SK-N-SH (cell line): ENCODE data around the gene TFCP2L1. TPM values are rescaled to one million over a fixed set of nuclear protein-coding genes. Genes with fewer than 3 reads are reported as not detected.

ENCODE experiments used
- CTCF ChIA-PET: fragments of 300-600, 350-600 bp; formaldehyde crosslinking; extraction: SDS; loops from one replicate; lab custom pipeline; 2021; lab: Yijun Ruan, JAX
- POLR2A ChIA-PET: fragments of 350-600 bp; sonication (Branson Sonifier 250); formaldehyde crosslinking; extraction: SDS; loops from one replicate; lab custom pipeline; 2020; ENCODE audit warnings: antibody characterized with exemption, inconsistent platforms; lab: Yijun Ruan, JAX
- DNase-seq: peaks from one replicate; pipeline ENCODE4 v3.0.0; 2012
- H2AFZ ChIP-seq: fragments of 200-600 bp; sonication (generic); 2 replicates; pipeline ENCODE4 v1.8.1; 2016; ENCODE audit warnings: antibody characterized with exemption, mild to moderate bottlenecking, low read depth
- H3F3A ChIP-seq: fragments of 200-600 bp; sonication (generic); replicated peaks from 2 replicates; pipeline ENCODE3; 2016; ENCODE audit warnings: antibody characterized with exemption, mild to moderate bottlenecking; ENCODE audit not compliant: insufficient read depth
- H3K27ac ChIP-seq, 2 experiments: fragments of 200-500 bp in 1 of 2; fragments of 200-600 bp in 1 of 2; sonication (Bioruptor generic) in 1 of 2; sonication (generic), shearing (Covaris generic) in 1 of 2; 2 replicates each; pipeline versions ENCODE4 v1.5.1 to v1.6.1; 2014 to 2016; ENCODE audit warnings: low read depth in 2 of 2, inconsistent platforms in 1 of 2, low read length in 1 of 2, mild to moderate bottlenecking in 1 of 2, mixed read lengths in 1 of 2
- H3K27me3 ChIP-seq: fragments of 200-600 bp; sonication (generic), shearing (Covaris generic); 2 replicates; pipeline ENCODE4 v1.6.1; 2016; ENCODE audit warnings: mixed run types; ENCODE audit not compliant: insufficient read depth
- H3K36me3 ChIP-seq, 2 experiments: fragments of 200-500 bp in 1 of 2; fragments of 200-600 bp in 1 of 2; sonication (Bioruptor generic) in 1 of 2; sonication (generic) in 1 of 2; replicated peaks in 1 of 2; 2 replicates each; pipeline versions ENCODE3 to v1.5.1; 2014 to 2016; ENCODE audit warnings: low read length in 1 of 2, mild to moderate bottlenecking in 1 of 2; ENCODE audit not compliant: insufficient read depth in 2 of 2, control insufficient read depth in 1 of 2
- H3K4me1 ChIP-seq, 2 experiments: fragments of 200-500 bp in 1 of 2; fragments of 200-600 bp in 1 of 2; sonication (Bioruptor generic) in 1 of 2; sonication (generic), shearing (Covaris generic) in 1 of 2; 2 replicates each; pipeline versions ENCODE4 v1.5.1 to v1.6.1; 2014 to 2016; ENCODE audit warnings: low read depth in 1 of 2, low read length in 1 of 2, mixed run types in 1 of 2; ENCODE audit not compliant: insufficient read depth in 2 of 2, control insufficient read depth in 1 of 2
- H3K4me2 ChIP-seq: fragments of 200-600 bp; sonication (generic), shearing (Covaris generic); 2 replicates; pipeline ENCODE4 v1.6.1; 2017; ENCODE audit warnings: mixed run types
- H3K4me3 ChIP-seq, 2 experiments: fragments of 200-500 bp in 1 of 2; fragments of 200-600 bp in 1 of 2; sonication (Bioruptor generic) in 1 of 2; sonication (generic), shearing (Covaris generic) in 1 of 2; 2 replicates each; pipeline versions ENCODE4 v1.5.1 to v1.8.1; 2014 to 2016; ENCODE audit warnings: low read depth in 2 of 2, inconsistent platforms in 1 of 2, low read length in 1 of 2, mild to moderate bottlenecking in 1 of 2, mixed read lengths in 1 of 2, moderate library complexity in 1 of 2
- H3K79me2 ChIP-seq: fragments of 200-600 bp; sonication (generic); 2 replicates; pipeline ENCODE4 v1.8.1; 2017; ENCODE audit warnings: mild to moderate bottlenecking; ENCODE audit not compliant: insufficient read depth
- H3K9ac ChIP-seq: fragments of 200-600 bp; sonication (generic); 2 replicates; pipeline ENCODE4 v1.6.1; 2017; ENCODE audit warnings: mixed run types
- H3K9me2 ChIP-seq: fragments of 200-600 bp; sonication (generic); 2 replicates; pipeline ENCODE4 v1.6.1; 2017; ENCODE audit warnings: mixed run types
- H3K9me3 ChIP-seq: fragments of 200-600 bp; sonication (generic); 2 replicates; pipeline ENCODE4 v1.6.1; 2017; ENCODE audit warnings: mixed run types, mild to moderate bottlenecking, moderate library complexity
- H4K20me1 ChIP-seq: fragments of 200-600 bp; sonication (generic); 2 replicates; pipeline ENCODE4 v1.6.1; 2017; ENCODE audit warnings: mild to moderate bottlenecking, mixed run types; ENCODE audit not compliant: insufficient read depth
- EP300 ChIP-seq, 2 experiments: IDR thresholded peaks; 2 replicates each; pipeline versions ENCODE4 v1.4.0 to v1.6.1; 2012; ENCODE audit warnings: borderline replicate concordance in 1 of 2, low read depth in 1 of 2, low read length in 1 of 2
- FOXM1 ChIP-seq: IDR thresholded peaks from 2 replicates; pipeline ENCODE4 v1.4.0; 2012; ENCODE audit warnings: low read depth, mild to moderate bottlenecking
- GABPA ChIP-seq: IDR thresholded peaks from 2 replicates; pipeline ENCODE4 v1.4.0; 2012; ENCODE audit warnings: low read depth, mild to moderate bottlenecking
- GATA2 ChIP-seq: sonication (generic); formaldehyde crosslinking; IDR thresholded peaks from 2 replicates; pipeline ENCODE4 v1.5.0; 2020; ENCODE audit warnings: mild to moderate bottlenecking, missing genetic modification reagents
- MEF2A ChIP-seq: IDR thresholded peaks from 2 replicates; pipeline ENCODE4 v1.4.0; 2012; ENCODE audit warnings: low read depth, borderline replicate concordance
- NFIC ChIP-seq: IDR thresholded peaks from 2 replicates; pipeline ENCODE4 v1.4.0; 2012; ENCODE audit warnings: borderline replicate concordance
- NRF1 ChIP-seq: IDR thresholded peaks from 2 replicates; pipeline ENCODE4 v1.6.1; 2012; ENCODE audit warnings: low read depth, mild to moderate bottlenecking, low read length
- RFX5 ChIP-seq: IDR thresholded peaks from 2 replicates; pipeline ENCODE4 v1.6.1; 2012; ENCODE audit warnings: mild to moderate bottlenecking, improper control_type of control experiment, low read length
- RXRA ChIP-seq: IDR thresholded peaks from 2 replicates; pipeline ENCODE4 v1.4.0; 2012; ENCODE audit warnings: low read depth, mild to moderate bottlenecking, borderline replicate concordance
- TCF12 ChIP-seq: IDR thresholded peaks from 2 replicates; pipeline ENCODE4 v1.4.0; 2012
- WGBS: methylation state at CpG from one replicate; pipeline ENCODE4 v1.1.6; 2017; ENCODE audit warnings: low lambda C conversion rate; 5-methylcytosine and 5-hydroxymethylcytosine counted together
- polyA plus RNA-seq, 3 experiments: library from polyadenylated mRNA; depleted of rRNA; stranded (reverse); fragments of >200 nt; gene quantifications; 2 replicates each; pipeline ENCODE4 v1.2.3, GENCODE V29; 2012
- TF ChIP-seq, protein P1 (sequence below): IDR thresholded peaks from 2 replicates; pipeline ENCODE4 v1.6.1; 2012; ENCODE audit warnings: mild to moderate bottlenecking, low read depth, low read length, moderate library complexity
- TF ChIP-seq, protein P2 (sequence below): fragments of 150-350 bp; IDR thresholded peaks from 2 replicates; pipeline ENCODE4 v1.6.1; 2017; ENCODE audit warnings: antibody characterized with exemption, low read length, low read depth, borderline replicate concordance
- TF ChIP-seq, protein P3 (sequence below): IDR thresholded peaks from 2 replicates; pipeline ENCODE4; 2012

The TFCP2L1 gene
- polyA plus RNA-seq, 1 of the 3 experiments (the other 2 are of a cell fraction): not detected

DNA sequence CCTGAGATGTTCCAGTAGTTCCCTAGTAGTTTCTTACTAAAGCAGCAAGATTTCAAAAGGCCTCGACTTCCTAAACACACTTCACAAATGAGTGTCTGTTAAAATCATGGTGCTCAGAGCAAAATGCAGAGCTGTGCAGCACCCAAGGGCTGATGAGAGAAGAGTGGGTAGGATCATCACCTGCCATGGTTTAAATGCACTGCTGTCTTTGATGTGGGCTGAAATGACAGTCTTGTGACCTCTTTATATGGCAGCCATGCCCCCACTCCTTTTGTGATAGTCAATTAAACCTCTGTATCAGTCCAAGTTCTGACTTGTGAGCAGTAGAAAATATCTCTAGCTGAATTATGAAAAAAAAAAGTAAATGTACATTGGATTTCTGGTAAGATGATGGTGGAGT lies 107.1 kb downstream of the TFCP2L1 start:
- Histone ChIP-seq H2AFZ (no peak overlapping the region), H3K79me2 (no peaks in the 10 kb centered on the region), H3K27ac (no peak overlapping the region), H3K9me2 (no peaks in the 10 kb centered on the region), H3K4me3 (no peak overlapping the region), H3K4me1 (peaks cover 0 to 10% of the 10 kb centered on the region in 2 experiments; a peak in 1 of 4 replicates), H3K4me2 (no peak overlapping the region), H3K36me3 (no peaks in the 10 kb centered on the region), H3K9me3 (no peaks in the 10 kb centered on the region), H3F3A (no peaks in the 10 kb centered on the region), H3K9ac (no peak overlapping the region), H3K27me3 (no peaks in the 10 kb centered on the region; the same call in 1 of the 2 replicates), H4K20me1 (no peaks in the 10 kb centered on the region)
- ChIA-PET POLR2A (no interaction called here), CTCF (no interaction called here)
- no peak for DNase-seq
- TF ChIP-seq GABPA: no peak
- TF ChIP-seq MEF2A: no peak
- no peak for TF ChIP-seq NFIC
- TF ChIP-seq, protein P1, sequence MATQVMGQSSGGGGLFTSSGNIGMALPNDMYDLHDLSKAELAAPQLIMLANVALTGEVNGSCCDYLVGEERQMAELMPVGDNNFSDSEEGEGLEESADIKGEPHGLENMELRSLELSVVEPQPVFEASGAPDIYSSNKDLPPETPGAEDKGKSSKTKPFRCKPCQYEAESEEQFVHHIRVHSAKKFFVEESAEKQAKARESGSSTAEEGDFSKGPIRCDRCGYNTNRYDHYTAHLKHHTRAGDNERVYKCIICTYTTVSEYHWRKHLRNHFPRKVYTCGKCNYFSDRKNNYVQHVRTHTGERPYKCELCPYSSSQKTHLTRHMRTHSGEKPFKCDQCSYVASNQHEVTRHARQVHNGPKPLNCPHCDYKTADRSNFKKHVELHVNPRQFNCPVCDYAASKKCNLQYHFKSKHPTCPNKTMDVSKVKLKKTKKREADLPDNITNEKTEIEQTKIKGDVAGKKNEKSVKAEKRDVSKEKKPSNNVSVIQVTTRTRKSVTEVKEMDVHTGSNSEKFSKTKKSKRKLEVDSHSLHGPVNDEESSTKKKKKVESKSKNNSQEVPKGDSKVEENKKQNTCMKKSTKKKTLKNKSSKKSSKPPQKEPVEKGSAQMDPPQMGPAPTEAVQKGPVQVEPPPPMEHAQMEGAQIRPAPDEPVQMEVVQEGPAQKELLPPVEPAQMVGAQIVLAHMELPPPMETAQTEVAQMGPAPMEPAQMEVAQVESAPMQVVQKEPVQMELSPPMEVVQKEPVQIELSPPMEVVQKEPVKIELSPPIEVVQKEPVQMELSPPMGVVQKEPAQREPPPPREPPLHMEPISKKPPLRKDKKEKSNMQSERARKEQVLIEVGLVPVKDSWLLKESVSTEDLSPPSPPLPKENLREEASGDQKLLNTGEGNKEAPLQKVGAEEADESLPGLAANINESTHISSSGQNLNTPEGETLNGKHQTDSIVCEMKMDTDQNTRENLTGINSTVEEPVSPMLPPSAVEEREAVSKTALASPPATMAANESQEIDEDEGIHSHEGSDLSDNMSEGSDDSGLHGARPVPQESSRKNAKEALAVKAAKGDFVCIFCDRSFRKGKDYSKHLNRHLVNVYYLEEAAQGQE: no peak
- no peak for TF ChIP-seq GATA2
- no peak for TF ChIP-seq RFX5
- TF ChIP-seq RXRA: no peak
- TF ChIP-seq NRF1: no peak
- TF ChIP-seq, protein P2, sequence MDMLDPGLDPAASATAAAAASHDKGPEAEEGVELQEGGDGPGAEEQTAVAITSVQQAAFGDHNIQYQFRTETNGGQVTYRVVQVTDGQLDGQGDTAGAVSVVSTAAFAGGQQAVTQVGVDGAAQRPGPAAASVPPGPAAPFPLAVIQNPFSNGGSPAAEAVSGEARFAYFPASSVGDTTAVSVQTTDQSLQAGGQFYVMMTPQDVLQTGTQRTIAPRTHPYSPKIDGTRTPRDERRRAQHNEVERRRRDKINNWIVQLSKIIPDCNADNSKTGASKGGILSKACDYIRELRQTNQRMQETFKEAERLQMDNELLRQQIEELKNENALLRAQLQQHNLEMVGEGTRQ: no peak
- TF ChIP-seq, protein P3, sequence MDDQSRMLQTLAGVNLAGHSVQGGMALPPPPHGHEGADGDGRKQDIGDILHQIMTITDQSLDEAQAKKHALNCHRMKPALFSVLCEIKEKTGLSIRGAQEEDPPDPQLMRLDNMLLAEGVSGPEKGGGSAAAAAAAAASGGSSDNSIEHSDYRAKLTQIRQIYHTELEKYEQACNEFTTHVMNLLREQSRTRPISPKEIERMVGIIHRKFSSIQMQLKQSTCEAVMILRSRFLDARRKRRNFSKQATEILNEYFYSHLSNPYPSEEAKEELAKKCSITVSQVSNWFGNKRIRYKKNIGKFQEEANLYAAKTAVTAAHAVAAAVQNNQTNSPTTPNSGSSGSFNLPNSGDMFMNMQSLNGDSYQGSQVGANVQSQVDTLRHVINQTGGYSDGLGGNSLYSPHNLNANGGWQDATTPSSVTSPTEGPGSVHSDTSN: no peak
- WGBS: 43% methylated on average over 1 of the region's 1 CpG

DNA sequence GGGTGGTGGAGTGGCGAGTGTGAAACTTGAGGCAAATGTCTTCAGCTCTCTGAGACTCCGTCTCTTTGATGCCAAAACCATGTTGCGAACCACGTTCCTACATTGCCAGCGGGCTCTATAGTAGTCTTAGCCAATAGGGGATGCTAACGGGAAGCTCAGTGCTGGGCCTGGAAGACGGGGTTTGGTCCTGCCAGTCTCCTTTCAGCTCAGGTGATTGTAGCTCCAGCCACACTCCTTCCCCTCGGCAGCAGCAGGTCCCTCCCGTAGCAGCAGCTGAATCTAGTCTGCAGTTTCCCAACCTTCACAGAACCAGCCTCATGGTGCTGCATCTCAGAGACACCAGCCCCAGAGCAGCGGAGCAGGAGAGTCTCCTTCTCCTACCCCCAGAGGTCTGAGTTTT lies 109.7 kb downstream of the TFCP2L1 start:
- 55% methylated on average over 6 of the region's 10 CpGs for WGBS
- H3K36me3 ChIP-seq: no peaks in the 10 kb centered on the region
- ChIA-PET CTCF (interaction anchor here (0.8 to 1.3 kb wide), 3 partner anchors 80 to 95 kb away, joined by 3 to 5 read pairs (median 3); no protein-coding TSS in a partner anchor), POLR2A (no interaction called here)
- no peaks in the 10 kb centered on the region for H3K9me3 ChIP-seq
- H2AFZ ChIP-seq: no peak overlapping the region
- no peaks in the 10 kb centered on the region for H3K79me2 ChIP-seq
- no peak overlapping the region for H3K4me2 ChIP-seq
- H3K4me1 ChIP-seq: peaks cover 0 to 15% of the 10 kb centered on the region in 2 experiments; a peak in 1 of 4 replicates
- no peak for TF ChIP-seq TCF12
- TF ChIP-seq EP300 (IDR thresholded peaks at IDR 0.05; ENCODE audit: borderline replicate concordance in 1 of 2, low read depth in 1 of 2, low read length in 1 of 2): no peak
- no peak for TF ChIP-seq FOXM1
- no peak for TF ChIP-seq RFX5
- H4K20me1 ChIP-seq: no peaks in the 10 kb centered on the region
- DNase-seq: no peak
- no peak overlapping the region for H3K4me3 ChIP-seq
- no peak overlapping the region for H3K27ac ChIP-seq
- H3K9me2 ChIP-seq: no peaks in the 10 kb centered on the region
- no peak overlapping the region for H3K9ac ChIP-seq
- H3K27me3 ChIP-seq: no peaks in the 10 kb centered on the region; the same call in 1 of the 2 replicates
- H3F3A ChIP-seq: no peaks in the 10 kb centered on the region
